Spleen (tissue), 11 donors: ENCODE results near the gene AVPR2. TPM values are rescaled to one million over a fixed set of nuclear protein-coding genes. Genes with fewer than 3 reads are reported as not detected.
A peak's percentile ranks its signal among the peaks of the same experiment; 100 is the strongest.

Source experiments
- DNase-seq: peaks from one replicate; pipeline ENCODE4 v3.0.0-alpha.2; 2020
- H3K27ac ChIP-seq, 8 donors: fragments of 200-600 bp; sonication (generic) in 7 of 8; 1 replicate in 4 of 8; 2 replicates in 4 of 8; pipeline versions ENCODE4 v1.5.0 to v1.8.0; 2016 to 2021; ENCODE audit warnings: inconsistent platforms in 4 of 8, mild to moderate bottlenecking in 4 of 8, moderate library complexity in 1 of 8
- H3K27me3 ChIP-seq, 7 donors: fragments of 200-600 bp; sonication (generic) in 6 of 7; replicated peaks in 1 of 7; 1 replicate in 4 of 7; 2 replicates in 3 of 7; pipeline versions ENCODE4 v1.5.0 to v1.8.0; 2016 to 2021; ENCODE audit warnings: inconsistent platforms in 3 of 7, mild to moderate bottlenecking in 1 of 7
- H3K36me3 ChIP-seq, 6 donors: fragments of 200-600 bp; sonication (generic) in 5 of 6; 1 replicate in 4 of 6; 2 replicates in 2 of 6; pipeline versions ENCODE4 v1.5.0 to v1.8.0; 2016 to 2021; ENCODE audit warnings: inconsistent platforms in 2 of 6
- H3K4me1 ChIP-seq, 6 donors: fragments of 200-600 bp; sonication (generic) in 5 of 6; 1 replicate in 3 of 6; 2 replicates in 3 of 6; pipeline versions ENCODE4 v1.5.0 to v1.8.0; 2016 to 2021; ENCODE audit warnings: inconsistent platforms in 3 of 6
- H3K4me3 ChIP-seq, 8 donors: fragments of 200-600 bp; sonication (generic) in 7 of 8; 1 replicate in 4 of 8; 2 replicates in 4 of 8; pipeline versions ENCODE4 v1.5.0 to v1.8.0; 2016 to 2021; ENCODE audit warnings: inconsistent platforms in 4 of 8, mild to moderate bottlenecking in 4 of 8, moderate library complexity in 2 of 8
- H3K9me3 ChIP-seq, 8 donors: fragments of 200-600 bp; sonication (generic) in 7 of 8; 1 replicate in 4 of 8; 2 replicates in 4 of 8; pipeline versions ENCODE4 v1.5.0 to v1.8.0; 2016 to 2021; ENCODE audit warnings: inconsistent platforms in 4 of 8
- CTCF ChIP-seq, 11 experiments: fragments of 200-600 bp in 7 of 11; fragments of 450-650 bp in 4 of 11; sonication (generic) in 4 of 11; IDR thresholded peaks in 8 of 11; conservative IDR thresholded peaks in 3 of 11; 1 replicate in 7 of 11; 2 replicates in 4 of 11; pipeline versions ENCODE4 v1.4.0 to v1.8.0; 2016 to 2021; ENCODE audit warnings: antibody characterized with exemption in 11 of 11, inconsistent platforms in 4 of 11, mild to moderate bottlenecking in 1 of 11
- POLR2A ChIP-seq, 3 donors: fragments of 450-650 bp; IDR thresholded peaks; one replicate each; pipeline ENCODE4 v1.5.1; 2017; ENCODE audit warnings: antibody characterized with exemption in 3 of 3, mild to moderate bottlenecking in 1 of 3
- POLR2AphosphoS5 ChIP-seq, 3 donors: sonication (generic); formaldehyde crosslinking; IDR thresholded peaks; one replicate each; pipeline ENCODE4 v1.5.1; 2017; ENCODE audit warnings: antibody characterized with exemption in 3 of 3
- WGBS, 5 donors: extraction: QIAGEN DNeasy Blood & Tissue Kit in 3 of 5; methylation state at CpG; one replicate each; pipeline versions ENCODE4 v1.1.5 to v1.1.7; 2013 to 2018; 5-methylcytosine and 5-hydroxymethylcytosine counted together
- intact Hi-C: fragments of 100-400 bp; cut with DNase I; formaldehyde crosslinking; loops from one replicate; pipeline ENCODE4 v1.15.0; 2023; ENCODE audit warnings: low total_unique reads
- polyA plus RNA-seq, 3 donors: library from polyadenylated mRNA; stranded (reverse); fragments of 200-250 nt; gene quantifications; one replicate each; pipeline ENCODE4 v1.2.1, GENCODE V29; 2013
- total RNA-seq, 7 donors: library from RNA; depleted of rRNA in 3 of 7; stranded (reverse); fragments of >200 nt in 3 of 7; fragmentation: NEBNext Ultra II Directional in 4 of 7; extraction: Animal tissue kit (Norgen Biotek cat#: 25700) in 4 of 7; gene quantifications; one replicate each; pipeline versions ENCODE4 v1.1.0 to v1.2.1, GENCODE V29; 2016 to 2021
- donor health status: healthy with polysubstance abuse.
- donor health status: DM: no; HTN: no; CAD: no; lungs with moderate emphysema.
- donor health status: DM: no; HTN: no; CAD: no.
- donor health status: Bipolar disorder and iron deficiency.
- donor health status: healthy.
- donor health status: DM: no; HTN: no; CAD: no.
- donor health status: DM: yes; HTN: yes; CAD: no.

Gene AVPR2
- total and polyA plus RNA-seq, 10 donors = 0.22 to 0.77 (median 0.39) TPM; not detected in 6

GRCh38 chrX:153877571-153878261 lies 26.8 kb upstream of the AVPR2 start:
- WGBS, 5 donors = 63 to 81% (median 69%) methylated on average over 4 to 8 of the region's 8 CpGs
- Histone ChIP-seq H3K27me3 (peaks cover 0 to 82% (median 40%) of the 10 kb centered on the region in 7 donors), H3K9me3 (no peaks in the 10 kb centered on the region), H3K36me3 (no peaks in the 10 kb centered on the region), H3K4me3 (no peak overlapping the region), H3K4me1 (no peaks in the 10 kb centered on the region), H3K27ac (no peak overlapping the region)
- intact Hi-C loops = no loop called here
- no peak for TF ChIP-seq POLR2A (IDR thresholded peaks at IDR 0.05)
- no peak for TF ChIP-seq CTCF (IDR thresholded peaks at IDR 0.05 in 8 of 11, conservative IDR thresholded peaks at IDR 0.05 in 3 of 11)
- TF ChIP-seq POLR2AphosphoS5 (IDR thresholded peaks at IDR 0.05) = no peak
- no peak for DNase-seq

- H3K27ac ChIP-seq = no peak overlapping the region
- H3K4me1 ChIP-seq = no peaks in the 10 kb centered on the region
- H3K36me3 ChIP-seq = no peaks in the 10 kb centered on the region
- peak; percentile 30 for DNase-seq
- H3K9me3 ChIP-seq = no peaks in the 10 kb centered on the region
- H3K4me3 ChIP-seq = no peak overlapping the region
- TF ChIP-seq POLR2AphosphoS5 (IDR thresholded peaks at IDR 0.05) = no peak
- TF ChIP-seq POLR2A (IDR thresholded peaks at IDR 0.05) = no peak
- TF ChIP-seq CTCF (IDR thresholded peaks at IDR 0.05 in 8 of 11, conservative IDR thresholded peaks at IDR 0.05 in 3 of 11) = no peak
- intact Hi-C loops = no loop called here
- H3K27me3 ChIP-seq = peaks cover 0 to 86% (median 47%) of the 10 kb centered on the region in 7 donors
- 39 to 65% (median 60%) methylated on average over 2 to 5 of the region's 5 CpGs for WGBS, 5 donors
Measured at GRCh38 chrX:153878345-153878744, 26.1 kb upstream of the AVPR2 start.

GRCh38 chrX:153878969-153879653 lies 25.4 kb upstream of the AVPR2 start:
- DNase-seq = peak; percentile 62
- Histone ChIP-seq H3K9me3 (no peaks in the 10 kb centered on the region), H3K36me3 (no peaks in the 10 kb centered on the region), H3K4me3 (no peak overlapping the region), H3K27me3 (peaks cover 0 to 89% (median 54%) of the 10 kb centered on the region in 7 donors), H3K4me1 (no peaks in the 10 kb centered on the region), H3K27ac (no peak overlapping the region)
- TF ChIP-seq POLR2A (IDR thresholded peaks at IDR 0.05) (no peak), POLR2AphosphoS5 (IDR thresholded peaks at IDR 0.05) (no peak)
- intact Hi-C loops = no loop called here
- 6 to 19% (median 12%) methylated on average over 21 to 28 of the region's 28 CpGs for WGBS, 5 donors

GRCh38 chrX:153879741-153880439 lies 24.6 kb upstream of the AVPR2 start:
- DNase-seq = peak; percentile 55
- Histone ChIP-seq H3K36me3 (no peaks in the 10 kb centered on the region), H3K27me3 (peaks cover 4 to 97% (median 62%) of the 10 kb centered on the region in 7 donors), H3K4me3 (no peak overlapping the region), H3K9me3 (no peaks in the 10 kb centered on the region), H3K27ac (no peak overlapping the region), H3K4me1 (peaks cover 0 to 1% (median 0%) of the 10 kb centered on the region in 6 donors)
- intact Hi-C loops = no loop called here
- 63 to 100% (median 74%) methylated on average over 1 to 12 of the region's 12 CpGs for WGBS, 5 donors
- TF ChIP-seq POLR2A (IDR thresholded peaks at IDR 0.05) (no peak), CTCF (IDR thresholded peaks at IDR 0.05 in 8 of 11, conservative IDR thresholded peaks at IDR 0.05 in 3 of 11) (no peak), POLR2AphosphoS5 (IDR thresholded peaks at IDR 0.05) (no peak)
